Liver (tissue), 9 donors: Measurements from ENCODE around the gene CEP128. TPM values are rescaled to one million over a fixed set of nuclear protein-coding genes. Genes with fewer than 3 reads are reported as not detected.

Experiments used
- DNase-seq: peaks from one replicate; pipeline ENCODE4 v3.0.0-alpha.2; 2017; ENCODE audit warnings: low spot score
- H3K27ac ChIP-seq, 2 donors: one replicate each; pipeline ENCODE4 v1.7.0; 2013; ENCODE audit warnings: inconsistent platforms in 2 of 2, low read length in 2 of 2, control low read depth in 1 of 2, low read depth in 1 of 2, mild to moderate bottlenecking in 1 of 2
- H3K27me3 ChIP-seq, 4 donors: one replicate each; pipeline versions ENCODE4 v1.6.1 to v1.7.0; 2013; ENCODE audit warnings: low read length in 3 of 4, inconsistent platforms in 1 of 4, mild to moderate bottlenecking in 1 of 4, moderate library complexity in 1 of 4; ENCODE audit not compliant: control insufficient read depth in 4 of 4, insufficient read depth in 4 of 4
- H3K36me3 ChIP-seq, 4 donors: one replicate each; pipeline versions ENCODE4 v1.6.1 to v1.7.0; 2013; ENCODE audit warnings: low read length in 3 of 4, mild to moderate bottlenecking in 3 of 4, low read depth in 1 of 4, moderate library complexity in 1 of 4; ENCODE audit not compliant: control insufficient read depth in 4 of 4, insufficient read depth in 3 of 4
- H3K4me1 ChIP-seq, 4 donors: one replicate each; pipeline versions ENCODE4 v1.6.1 to v1.7.0; 2013; ENCODE audit warnings: low read length in 3 of 4, mild to moderate bottlenecking in 3 of 4, moderate library complexity in 1 of 4; ENCODE audit not compliant: control insufficient read depth in 4 of 4, insufficient read depth in 4 of 4
- H3K4me3 ChIP-seq, 3 donors: one replicate each; pipeline versions ENCODE4 v1.6.1 to v1.7.0; 2013; ENCODE audit warnings: low read length in 3 of 3, control low read depth in 1 of 3, low read depth in 1 of 3, mild to moderate bottlenecking in 1 of 3
- H3K9ac ChIP-seq, 2 donors: one replicate each; pipeline ENCODE4 v1.7.0; 2013; ENCODE audit warnings: low read length in 2 of 2, mild to moderate bottlenecking in 2 of 2, moderate library complexity in 2 of 2, control low read depth in 1 of 2, low read depth in 1 of 2
- H3K9me3 ChIP-seq, 4 donors: one replicate each; pipeline versions ENCODE4 v1.6.1 to v1.7.0; 2013; ENCODE audit warnings: low read length in 3 of 4; ENCODE audit not compliant: control insufficient read depth in 4 of 4
- EGR1 ChIP-seq, 2 donors: IDR thresholded peaks; 2 replicates each; pipeline ENCODE4 v1.6.1; 2016 to 2018; ENCODE audit warnings: antibody characterized with exemption in 2 of 2, low read depth in 2 of 2
- FOXA1 ChIP-seq: IDR thresholded peaks from 2 replicates; pipeline ENCODE4 v1.6.1; 2016; ENCODE audit warnings: antibody characterized with exemption
- FOXA2 ChIP-seq: IDR thresholded peaks from 2 replicates; pipeline ENCODE4 v1.6.1; 2016; ENCODE audit warnings: antibody characterized with exemption
- GABPA ChIP-seq, 2 donors: IDR thresholded peaks in 1 of 2; conservative IDR thresholded peaks in 1 of 2; 2 replicates each; pipeline ENCODE4 v1.6.1; 2016; ENCODE audit warnings: antibody characterized with exemption in 2 of 2, mild to moderate bottlenecking in 1 of 2, moderate library complexity in 1 of 2
- HNF4A ChIP-seq, 2 donors: conservative IDR thresholded peaks; 2 replicates each; pipeline ENCODE4 v1.6.1; 2016; ENCODE audit warnings: antibody characterized with exemption in 2 of 2, mild to moderate bottlenecking in 2 of 2
- HNF4G ChIP-seq: IDR thresholded peaks from 2 replicates; pipeline ENCODE4 v1.6.1; 2016; ENCODE audit warnings: antibody characterized with exemption
- NR2F2 ChIP-seq: IDR thresholded peaks from 2 replicates; pipeline ENCODE4 v1.6.1; 2016; ENCODE audit warnings: antibody characterized with exemption
- RAD21 ChIP-seq, 2 donors: IDR thresholded peaks; 2 replicates each; pipeline ENCODE4 v1.6.1; 2016; ENCODE audit warnings: antibody characterized with exemption in 2 of 2, mild to moderate bottlenecking in 2 of 2
- RXRA ChIP-seq, 2 donors: IDR thresholded peaks; 2 replicates each; pipeline ENCODE4 v1.6.1; 2017 to 2018; ENCODE audit warnings: antibody characterized with exemption in 2 of 2, mild to moderate bottlenecking in 1 of 2
- SP1 ChIP-seq: IDR thresholded peaks from 2 replicates; pipeline ENCODE4 v1.6.1; 2018; ENCODE audit warnings: antibody characterized with exemption, mild to moderate bottlenecking
- TAF1 ChIP-seq: conservative IDR thresholded peaks from 2 replicates; pipeline ENCODE4 v1.6.1; 2016; ENCODE audit warnings: antibody characterized with exemption, mild to moderate bottlenecking
- YY1 ChIP-seq: IDR thresholded peaks from 2 replicates; pipeline ENCODE4 v1.6.1; 2016; ENCODE audit warnings: antibody characterized with exemption, mild to moderate bottlenecking
- WGBS: extraction: QIAGEN DNeasy Blood & Tissue Kit; methylation state at CpG from one replicate; pipeline ENCODE4 v1.1.7; 2013; 5-methylcytosine and 5-hydroxymethylcytosine counted together
- polyA plus RNA-seq, 2 donors: library from polyadenylated mRNA; stranded (reverse) in 1 of 2; unstranded in 1 of 2; fragments of 200-250 nt in 1 of 2; fragments of >200 nt in 1 of 2; fragmentation: Nextera tagmentation in 1 of 2; extraction: Ambion mirVana in 1 of 2; gene quantifications; one replicate each; pipeline versions ENCODE4 v1.2.1 to v1.2.3, GENCODE V29; 2013 to 2015
- total RNA-seq, 2 donors: library from RNA; depleted of rRNA; stranded (reverse); fragments of >200 nt; gene quantifications; one replicate each; pipeline ENCODE4 v1.2.3, GENCODE V29; 2014
- TF ChIP-seq, protein P1 (sequence below): fragments of 150-350 bp; IDR thresholded peaks from 2 replicates; pipeline ENCODE4 v1.5.1; 2017; ENCODE audit warnings: improper control_type of control experiment, low read depth, low read length; ENCODE audit not compliant: missing input control
- TF ChIP-seq, protein P2 (sequence below): IDR thresholded peaks from 2 replicates; pipeline ENCODE4 v1.6.1; 2016; ENCODE audit warnings: antibody characterized with exemption
- TF ChIP-seq, protein P3 (sequence below): IDR thresholded peaks from 2 replicates; pipeline ENCODE4 v1.6.1; 2016; ENCODE audit warnings: antibody characterized with exemption
- TF ChIP-seq, protein P4 (sequence below): IDR thresholded peaks from 2 replicates; pipeline ENCODE4 v1.6.1; 2016; ENCODE audit warnings: antibody characterized with exemption, mild to moderate bottlenecking
- TF ChIP-seq, protein P5 (sequence below): IDR thresholded peaks from 2 replicates; pipeline ENCODE4 v1.6.1; 2016; ENCODE audit warnings: antibody characterized with exemption
- donor health status: healthy.
- donor health status: healthy.
- donor health status: healthy.
- donor health status: healthy.
- donor health status: healthy.

Gene CEP128
- total and polyA plus RNA-seq, 4 donors: 0.27 to 3.8 (median 1.4) TPM

DNA sequence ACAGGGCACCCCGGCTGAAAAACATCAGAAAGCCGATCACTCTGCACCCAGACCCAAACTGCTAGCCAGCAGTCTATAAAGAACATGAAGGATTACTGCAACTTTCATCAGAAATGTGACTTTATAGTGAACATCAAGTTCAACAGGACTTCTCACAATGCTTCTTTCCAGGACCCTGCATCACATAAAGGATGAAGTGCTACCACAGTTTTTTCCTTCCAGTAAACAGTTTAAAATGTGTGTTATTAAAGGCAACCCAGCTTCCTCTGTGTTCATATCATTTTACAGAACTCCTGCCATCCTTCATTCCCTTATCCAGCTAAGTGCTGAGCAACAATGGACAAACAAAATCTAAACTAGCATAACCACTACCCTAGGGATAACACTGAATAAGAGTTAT lies 449.9 kb downstream of the CEP128 start:
- TF ChIP-seq, protein P1, sequence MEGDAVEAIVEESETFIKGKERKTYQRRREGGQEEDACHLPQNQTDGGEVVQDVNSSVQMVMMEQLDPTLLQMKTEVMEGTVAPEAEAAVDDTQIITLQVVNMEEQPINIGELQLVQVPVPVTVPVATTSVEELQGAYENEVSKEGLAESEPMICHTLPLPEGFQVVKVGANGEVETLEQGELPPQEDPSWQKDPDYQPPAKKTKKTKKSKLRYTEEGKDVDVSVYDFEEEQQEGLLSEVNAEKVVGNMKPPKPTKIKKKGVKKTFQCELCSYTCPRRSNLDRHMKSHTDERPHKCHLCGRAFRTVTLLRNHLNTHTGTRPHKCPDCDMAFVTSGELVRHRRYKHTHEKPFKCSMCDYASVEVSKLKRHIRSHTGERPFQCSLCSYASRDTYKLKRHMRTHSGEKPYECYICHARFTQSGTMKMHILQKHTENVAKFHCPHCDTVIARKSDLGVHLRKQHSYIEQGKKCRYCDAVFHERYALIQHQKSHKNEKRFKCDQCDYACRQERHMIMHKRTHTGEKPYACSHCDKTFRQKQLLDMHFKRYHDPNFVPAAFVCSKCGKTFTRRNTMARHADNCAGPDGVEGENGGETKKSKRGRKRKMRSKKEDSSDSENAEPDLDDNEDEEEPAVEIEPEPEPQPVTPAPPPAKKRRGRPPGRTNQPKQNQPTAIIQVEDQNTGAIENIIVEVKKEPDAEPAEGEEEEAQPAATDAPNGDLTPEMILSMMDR: no peak
- TF ChIP-seq RAD21 (IDR thresholded peaks at IDR 0.05): no peak
- TF ChIP-seq EGR1 (IDR thresholded peaks at IDR 0.05; ENCODE audit: low read depth in 2 of 2): no peak
- TF ChIP-seq GABPA (IDR thresholded peaks at IDR 0.05 in 1 of 2, conservative IDR thresholded peaks at IDR 0.05 in 1 of 2): no peak
- no peak for TF ChIP-seq YY1
- no peak for TF ChIP-seq SP1
- no peak for TF ChIP-seq TAF1
- TF ChIP-seq HNF4A (conservative IDR thresholded peaks at IDR 0.05): no peak
- TF ChIP-seq HNF4G: no peak
- no peak for TF ChIP-seq RXRA (IDR thresholded peaks at IDR 0.05)
- no peaks in the 10 kb centered on the region for H3K27me3 ChIP-seq
- no peak overlapping the region for H3K27ac ChIP-seq
- 77% methylated on average over 2 of the region's 2 CpGs for WGBS
- no peak overlapping the region for H3K9ac ChIP-seq
- H3K36me3 ChIP-seq: no peaks in the 10 kb centered on the region
- DNase-seq: no peak
- no peaks in the 10 kb centered on the region for H3K9me3 ChIP-seq
- H3K4me1 ChIP-seq: no peaks in the 10 kb centered on the region
- H3K4me3 ChIP-seq: no peak overlapping the region

DNA sequence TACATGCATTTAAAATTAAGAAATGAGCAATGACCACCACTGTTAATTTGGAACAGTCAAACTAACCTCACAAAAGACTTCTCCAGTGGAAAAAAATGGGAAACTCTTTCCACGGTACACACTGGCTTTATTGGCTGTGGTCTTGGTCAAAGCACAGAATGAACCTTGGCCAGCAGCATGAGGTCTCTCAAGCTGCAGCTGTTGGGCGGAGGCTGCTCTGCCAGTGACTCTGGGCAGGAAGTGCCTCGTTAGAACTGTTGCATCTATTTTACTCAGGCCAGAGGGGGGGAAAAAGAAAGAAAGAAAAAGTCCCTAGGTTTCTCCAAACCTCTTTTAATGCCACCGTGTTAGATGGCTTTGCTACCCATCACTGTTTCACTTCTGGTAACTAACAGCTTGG lies 450.4 kb downstream of the CEP128 start:
- H3K4me3 ChIP-seq: no peak overlapping the region
- H3K4me1 ChIP-seq: no peaks in the 10 kb centered on the region
- no peak for DNase-seq
- TF ChIP-seq EGR1 (IDR thresholded peaks at IDR 0.05; ENCODE audit: low read depth in 2 of 2) (no peak), FOXA2 (no peak), RXRA (IDR thresholded peaks at IDR 0.05) (no peak), SP1 (no peak), RAD21 (IDR thresholded peaks at IDR 0.05) (no peak), TAF1 (no peak), GABPA (IDR thresholded peaks at IDR 0.05 in 1 of 2, conservative IDR thresholded peaks at IDR 0.05 in 1 of 2) (no peak), YY1 (no peak), HNF4G (no peak), HNF4A (conservative IDR thresholded peaks at IDR 0.05) (no peak), FOXA1 (no peak), NR2F2 (no peak)
- TF ChIP-seq, protein P2, sequence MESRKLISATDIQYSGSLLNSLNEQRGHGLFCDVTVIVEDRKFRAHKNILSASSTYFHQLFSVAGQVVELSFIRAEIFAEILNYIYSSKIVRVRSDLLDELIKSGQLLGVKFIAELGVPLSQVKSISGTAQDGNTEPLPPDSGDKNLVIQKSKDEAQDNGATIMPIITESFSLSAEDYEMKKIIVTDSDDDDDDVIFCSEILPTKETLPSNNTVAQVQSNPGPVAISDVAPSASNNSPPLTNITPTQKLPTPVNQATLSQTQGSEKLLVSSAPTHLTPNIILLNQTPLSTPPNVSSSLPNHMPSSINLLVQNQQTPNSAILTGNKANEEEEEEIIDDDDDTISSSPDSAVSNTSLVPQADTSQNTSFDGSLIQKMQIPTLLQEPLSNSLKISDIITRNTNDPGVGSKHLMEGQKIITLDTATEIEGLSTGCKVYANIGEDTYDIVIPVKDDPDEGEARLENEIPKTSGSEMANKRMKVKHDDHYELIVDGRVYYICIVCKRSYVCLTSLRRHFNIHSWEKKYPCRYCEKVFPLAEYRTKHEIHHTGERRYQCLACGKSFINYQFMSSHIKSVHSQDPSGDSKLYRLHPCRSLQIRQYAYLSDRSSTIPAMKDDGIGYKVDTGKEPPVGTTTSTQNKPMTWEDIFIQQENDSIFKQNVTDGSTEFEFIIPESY: no peak
- TF ChIP-seq, protein P1: no peak
- TF ChIP-seq, protein P3, sequence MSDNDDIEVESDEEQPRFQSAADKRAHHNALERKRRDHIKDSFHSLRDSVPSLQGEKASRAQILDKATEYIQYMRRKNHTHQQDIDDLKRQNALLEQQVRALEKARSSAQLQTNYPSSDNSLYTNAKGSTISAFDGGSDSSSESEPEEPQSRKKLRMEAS: no peak
- TF ChIP-seq, protein P4, sequence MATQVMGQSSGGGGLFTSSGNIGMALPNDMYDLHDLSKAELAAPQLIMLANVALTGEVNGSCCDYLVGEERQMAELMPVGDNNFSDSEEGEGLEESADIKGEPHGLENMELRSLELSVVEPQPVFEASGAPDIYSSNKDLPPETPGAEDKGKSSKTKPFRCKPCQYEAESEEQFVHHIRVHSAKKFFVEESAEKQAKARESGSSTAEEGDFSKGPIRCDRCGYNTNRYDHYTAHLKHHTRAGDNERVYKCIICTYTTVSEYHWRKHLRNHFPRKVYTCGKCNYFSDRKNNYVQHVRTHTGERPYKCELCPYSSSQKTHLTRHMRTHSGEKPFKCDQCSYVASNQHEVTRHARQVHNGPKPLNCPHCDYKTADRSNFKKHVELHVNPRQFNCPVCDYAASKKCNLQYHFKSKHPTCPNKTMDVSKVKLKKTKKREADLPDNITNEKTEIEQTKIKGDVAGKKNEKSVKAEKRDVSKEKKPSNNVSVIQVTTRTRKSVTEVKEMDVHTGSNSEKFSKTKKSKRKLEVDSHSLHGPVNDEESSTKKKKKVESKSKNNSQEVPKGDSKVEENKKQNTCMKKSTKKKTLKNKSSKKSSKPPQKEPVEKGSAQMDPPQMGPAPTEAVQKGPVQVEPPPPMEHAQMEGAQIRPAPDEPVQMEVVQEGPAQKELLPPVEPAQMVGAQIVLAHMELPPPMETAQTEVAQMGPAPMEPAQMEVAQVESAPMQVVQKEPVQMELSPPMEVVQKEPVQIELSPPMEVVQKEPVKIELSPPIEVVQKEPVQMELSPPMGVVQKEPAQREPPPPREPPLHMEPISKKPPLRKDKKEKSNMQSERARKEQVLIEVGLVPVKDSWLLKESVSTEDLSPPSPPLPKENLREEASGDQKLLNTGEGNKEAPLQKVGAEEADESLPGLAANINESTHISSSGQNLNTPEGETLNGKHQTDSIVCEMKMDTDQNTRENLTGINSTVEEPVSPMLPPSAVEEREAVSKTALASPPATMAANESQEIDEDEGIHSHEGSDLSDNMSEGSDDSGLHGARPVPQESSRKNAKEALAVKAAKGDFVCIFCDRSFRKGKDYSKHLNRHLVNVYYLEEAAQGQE: no peak
- TF ChIP-seq, protein P5, sequence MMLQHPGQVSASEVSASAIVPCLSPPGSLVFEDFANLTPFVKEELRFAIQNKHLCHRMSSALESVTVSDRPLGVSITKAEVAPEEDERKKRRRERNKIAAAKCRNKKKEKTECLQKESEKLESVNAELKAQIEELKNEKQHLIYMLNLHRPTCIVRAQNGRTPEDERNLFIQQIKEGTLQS: no peak
- H3K36me3 ChIP-seq: no peaks in the 10 kb centered on the region
- H3K27ac ChIP-seq: no peak overlapping the region
- H3K9ac ChIP-seq: no peak overlapping the region
- no peaks in the 10 kb centered on the region for H3K27me3 ChIP-seq
- no peaks in the 10 kb centered on the region for H3K9me3 ChIP-seq
- 34% methylated on average over 4 of the region's 4 CpGs for WGBS
